Measurements from ENCODE around the gene KREMEN1. TPM values are rescaled to one million over a fixed set of nuclear protein-coding genes. Genes with fewer than 3 reads are reported as not detected.

Gene KREMEN1
- total RNA-seq, 1 donor from 2014 or later = 1.4 TPM

GRCh38 chr22:29074276-29074772, 1.5 kb downstream of the KREMEN1 start:
- no peak for DNase-seq (ENCODE audit: low spot score)
- TF ChIP-seq, protein P1, sequence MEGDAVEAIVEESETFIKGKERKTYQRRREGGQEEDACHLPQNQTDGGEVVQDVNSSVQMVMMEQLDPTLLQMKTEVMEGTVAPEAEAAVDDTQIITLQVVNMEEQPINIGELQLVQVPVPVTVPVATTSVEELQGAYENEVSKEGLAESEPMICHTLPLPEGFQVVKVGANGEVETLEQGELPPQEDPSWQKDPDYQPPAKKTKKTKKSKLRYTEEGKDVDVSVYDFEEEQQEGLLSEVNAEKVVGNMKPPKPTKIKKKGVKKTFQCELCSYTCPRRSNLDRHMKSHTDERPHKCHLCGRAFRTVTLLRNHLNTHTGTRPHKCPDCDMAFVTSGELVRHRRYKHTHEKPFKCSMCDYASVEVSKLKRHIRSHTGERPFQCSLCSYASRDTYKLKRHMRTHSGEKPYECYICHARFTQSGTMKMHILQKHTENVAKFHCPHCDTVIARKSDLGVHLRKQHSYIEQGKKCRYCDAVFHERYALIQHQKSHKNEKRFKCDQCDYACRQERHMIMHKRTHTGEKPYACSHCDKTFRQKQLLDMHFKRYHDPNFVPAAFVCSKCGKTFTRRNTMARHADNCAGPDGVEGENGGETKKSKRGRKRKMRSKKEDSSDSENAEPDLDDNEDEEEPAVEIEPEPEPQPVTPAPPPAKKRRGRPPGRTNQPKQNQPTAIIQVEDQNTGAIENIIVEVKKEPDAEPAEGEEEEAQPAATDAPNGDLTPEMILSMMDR (IDR thresholded peaks at IDR 0.05) = no peak
- TF ChIP-seq EZH2 (IDR thresholded peaks at IDR 0.05) (no peak), EZH2phosphoT487 (IDR thresholded peaks at IDR 0.05) (no peak)
- Mint-ChIP-seq H3K9me3 (no peaks in the 10 kb centered on the region), H3K27me3 (ENCODE audit: insufficient read depth, low read depth) (peaks cover 14% of the 10 kb centered on the region), H3K4me1 (peaks cover 52% of the 10 kb centered on the region), H3K27ac (no peak overlapping the region), H3K36me3 (no peaks in the 10 kb centered on the region), H3K4me3 (peak overlapping the region; percentile 88)
- Histone ChIP-seq H3K9ac (no peak overlapping the region), H3K4me2 (peak overlapping the region; percentile 91), H4K20me1 (ENCODE audit: low read depth) (peaks cover 17% of the 10 kb centered on the region), H3F3A (ENCODE audit: low read depth) (peaks cover 29% of the 10 kb centered on the region), H3K27me3 (peaks cover 70% of the 10 kb centered on the region), H3K36me3 (no peaks in the 10 kb centered on the region), H3K9me3 (ENCODE audit: low read depth) (no peaks in the 10 kb centered on the region), H3K27ac (no peak overlapping the region), H3K4me3 (peak overlapping the region; percentile 46), H3K79me2 (ENCODE audit: low read depth) (no peaks in the 10 kb centered on the region), H2AFZ (replicated peaks) (peak overlapping the region; percentile 64), H3K4me1 (no peaks in the 10 kb centered on the region)

GRCh38 chr22:29078036-29078868, 5.4 kb downstream of the KREMEN1 start:
- no peaks in the 10 kb centered on the region for H3K9me3 Mint-ChIP-seq
- no peaks in the 10 kb centered on the region for H3K36me3 ChIP-seq
- H3K4me1 ChIP-seq = peaks cover 9% of the 10 kb centered on the region
- H3K36me3 Mint-ChIP-seq = no peaks in the 10 kb centered on the region
- H3K9ac ChIP-seq = no peak overlapping the region
- H3K27me3 ChIP-seq = peaks cover 32% of the 10 kb centered on the region
- no peaks in the 10 kb centered on the region for H3K79me2 ChIP-seq (ENCODE audit: low read depth)
- no peak for DNase-seq (ENCODE audit: low spot score)
- H3K9me3 ChIP-seq (ENCODE audit: low read depth) = no peaks in the 10 kb centered on the region
- H3K27me3 Mint-ChIP-seq (ENCODE audit: insufficient read depth, low read depth) = peaks cover 4% of the 10 kb centered on the region
- H3K4me3 Mint-ChIP-seq = no peak overlapping the region
- H3K27ac ChIP-seq = no peak overlapping the region
- peaks cover 39% of the 10 kb centered on the region for H3K4me1 Mint-ChIP-seq
- H3K27ac Mint-ChIP-seq = no peak overlapping the region
- no peak overlapping the region for H2AFZ ChIP-seq (replicated peaks)
- H3K4me3 ChIP-seq = no peak overlapping the region
- TF ChIP-seq EZH2 (IDR thresholded peaks at IDR 0.05) (no peak), EZH2phosphoT487 (IDR thresholded peaks at IDR 0.05) (no peak)
- TF ChIP-seq, protein P1 (IDR thresholded peaks at IDR 0.05) = no peak
- peaks cover 20% of the 10 kb centered on the region for H3F3A ChIP-seq (ENCODE audit: low read depth)
- H4K20me1 ChIP-seq (ENCODE audit: low read depth) = peaks cover 8% of the 10 kb centered on the region
- no peak overlapping the region for H3K4me2 ChIP-seq

DNA sequence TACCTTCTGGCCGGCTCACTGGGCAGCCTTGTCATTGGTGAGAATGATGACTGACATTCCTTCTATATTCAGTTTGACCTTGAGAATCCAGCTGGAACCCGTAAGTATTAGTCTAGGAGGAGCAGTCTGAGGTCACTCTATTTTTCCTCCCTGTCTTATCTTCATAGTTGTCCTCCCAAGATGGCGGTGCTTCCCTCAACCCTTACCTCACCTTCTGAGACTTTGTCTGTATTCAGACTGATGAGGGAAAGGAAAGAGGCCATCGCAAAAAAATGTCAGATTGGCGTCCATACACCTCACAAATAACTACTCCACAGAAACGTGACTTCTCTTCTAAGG, 6.0 kb downstream of the KREMEN1 start:
- no peaks in the 10 kb centered on the region for H3K79me2 ChIP-seq (ENCODE audit: low read depth)
- peaks cover 39% of the 10 kb centered on the region for H3K4me1 Mint-ChIP-seq

More for the DNA sequence above, 6.0 kb downstream of the KREMEN1 start:
- Mint-ChIP-seq H3K9me3 (no peaks in the 10 kb centered on the region), H3K27ac (peak overlapping the region; percentile 59), H3K4me3 (no peak overlapping the region), H3K36me3 (no peaks in the 10 kb centered on the region), H3K27me3 (ENCODE audit: insufficient read depth, low read depth) (peaks cover 3% of the 10 kb centered on the region)
- Histone ChIP-seq H3K4me2 (no peak overlapping the region), H2AFZ (replicated peaks) (no peak overlapping the region), H3F3A (ENCODE audit: low read depth) (peaks cover 20% of the 10 kb centered on the region), H3K4me3 (no peak overlapping the region), H3K9me3 (ENCODE audit: low read depth) (no peaks in the 10 kb centered on the region), H3K27ac (no peak overlapping the region), H3K4me1 (peaks cover 9% of the 10 kb centered on the region), H3K27me3 (peaks cover 26% of the 10 kb centered on the region), H4K20me1 (ENCODE audit: low read depth) (peaks cover 8% of the 10 kb centered on the region), H3K36me3 (no peaks in the 10 kb centered on the region), H3K9ac (no peak overlapping the region)
- DNase-seq (ENCODE audit: low spot score) = no peak
- TF ChIP-seq, protein P1 (IDR thresholded peaks at IDR 0.05) = no peak
- TF ChIP-seq EZH2 (IDR thresholded peaks at IDR 0.05) (no peak), EZH2phosphoT487 (IDR thresholded peaks at IDR 0.05) (no peak)

All from neural progenitor cell (in vitro differentiated cells).